A673 (cell line): ENCODE results near the gene ZNF23. TPM values are rescaled to one million over a fixed set of nuclear protein-coding genes. Genes with fewer than 3 reads are reported as not detected.
A peak's percentile ranks its signal among the peaks of the same experiment; 100 is the strongest.

Source experiments
- BruUV-seq: library from RNA; stranded (reverse); fragments of 400-500 nt; replicated peaks from 2 replicates; lab custom pipeline; 2021; lab: Mats Ljungman, UMichigan
- CTCF ChIA-PET: fragments of 300-600 bp; sonication (Branson Sonifier 250); formaldehyde crosslinking; loops from one replicate; lab custom pipeline; 2022; ENCODE audit warnings: antibody characterized with exemption; lab: Charles Lee
- POLR2A ChIA-PET: fragments of 300-600 bp; sonication (Branson Sonifier 250); formaldehyde crosslinking; loops from one replicate; lab custom pipeline; 2022; ENCODE audit warnings: antibody characterized with exemption; ENCODE audit not compliant: low non-redundant PET; lab: Charles Lee
- DNase-seq: peaks from one replicate; pipeline ENCODE4 v3.0.0-alpha.2; 2015; ENCODE audit warnings: low spot score
- H3K27ac ChIP-seq: fragments of 200-600 bp; sonication (generic); 2 replicates; pipeline ENCODE4 v1.5.1; 2016; ENCODE audit warnings: mixed run types, low read depth, mild to moderate bottlenecking, mixed read lengths, antibody characterized with exemption, low read length; ENCODE audit not compliant: poor library complexity, severe bottlenecking
- H3K27me3 ChIP-seq: fragments of 200-600 bp; sonication (generic); replicated peaks from 2 replicates; pipeline ENCODE4 v1.6.1; 2017; ENCODE audit warnings: mixed run types, low read depth, mild to moderate bottlenecking, mixed read lengths, antibody characterized with exemption, low read length; ENCODE audit not compliant: insufficient read depth, poor library complexity
- H3K36me3 ChIP-seq: fragments of 200-600 bp; sonication (generic); 2 replicates; pipeline ENCODE4 v1.6.1; 2016; ENCODE audit warnings: mixed run types, mild to moderate bottlenecking, mixed read lengths, antibody characterized with exemption, low read length; ENCODE audit not compliant: insufficient read depth, poor library complexity, severe bottlenecking
- H3K4me1 ChIP-seq: fragments of 200-600 bp; sonication (generic); 2 replicates; pipeline ENCODE4 v1.6.1; 2017; ENCODE audit warnings: mixed run types, mild to moderate bottlenecking, mixed read lengths, antibody characterized with exemption, low read length; ENCODE audit not compliant: insufficient read depth, poor library complexity, severe bottlenecking
- H3K4me3 ChIP-seq: fragments of 200-600 bp; sonication (generic); 2 replicates; pipeline ENCODE4 v1.5.1; 2016; ENCODE audit warnings: low read depth, mixed run types, mild to moderate bottlenecking, mixed read lengths, low read length; ENCODE audit not compliant: poor library complexity, severe bottlenecking
- H3K9me3 ChIP-seq: fragments of 200-600 bp; sonication (generic); 2 replicates; pipeline ENCODE4 v1.6.1; 2016; ENCODE audit warnings: mixed run types, low read depth, mild to moderate bottlenecking, mixed read lengths, antibody characterized with exemption, low read length; ENCODE audit not compliant: poor library complexity, severe bottlenecking
- EZH2 ChIP-seq: fragments of 200-600 bp; sonication (generic); IDR thresholded peaks from 2 replicates; pipeline ENCODE4 v1.6.1; 2017; ENCODE audit warnings: borderline replicate concordance, low read depth, mild to moderate bottlenecking, mixed read lengths, antibody characterized with exemption, low read length; ENCODE audit not compliant: poor library complexity, severe bottlenecking
- intact Hi-C: fragments of 100-400 bp; cut with micrococcal nuclease; formaldehyde crosslinking; loops from one replicate; pipeline ENCODE4 v1.10.0; 2022; ENCODE audit not compliant: unreplicated experiment
- total RNA-seq: library from RNA; stranded (reverse); gene quantifications from 2 replicates; pipeline ENCODE4 v1.2.3, GENCODE V29; 2021
- TF ChIP-seq, protein P1 (sequence below): fragments of 300-800, 200-600 bp; sonication (generic); conservative IDR thresholded peaks from 2 replicates; pipeline ENCODE4 v1.5.1; 2017; ENCODE audit warnings: low read depth, mild to moderate bottlenecking, antibody characterized with exemption, low read length, moderate library complexity, mixed read lengths

The ZNF23 gene
- total RNA-seq, 1 experiment from 2014 or later: 10.2 TPM

DNA sequence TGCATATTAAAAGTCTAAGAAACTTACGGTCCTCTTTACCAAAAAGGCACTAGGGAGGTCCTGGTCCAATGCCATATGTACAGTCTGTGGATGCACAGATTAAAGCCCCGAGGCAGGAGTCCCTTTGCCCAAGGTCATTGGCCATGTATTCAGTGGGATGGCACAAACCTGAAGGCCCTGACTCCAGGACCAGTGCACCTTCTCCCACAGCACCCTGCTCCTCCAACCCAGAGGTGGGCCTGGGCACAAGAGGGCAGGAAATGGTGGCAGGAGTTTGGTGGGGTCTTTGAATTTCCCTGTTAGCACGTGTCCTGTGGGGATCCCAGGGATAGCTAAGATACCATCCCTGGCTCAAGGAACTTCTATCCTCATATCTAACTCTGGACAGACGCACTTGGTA, 48.7 kb downstream of the ZNF23 start:
- no peak overlapping the region for H3K27ac ChIP-seq
- no peak overlapping the region for H3K4me3 ChIP-seq
- intact Hi-C loops: loop anchor here (2.0 to 5.0 kb wide), 2 partner anchors 123 to 199 kb away; no protein-coding TSS in a partner anchor
- no peak for DNase-seq
- CTCF ChIA-PET: interaction anchor here (0.5 to 1.1 kb wide), 5 partner anchors 86 to 1836 kb away, joined by 3 to 11 read pairs (median 3); no protein-coding TSS in a partner anchor
- H3K4me1 ChIP-seq: no peaks in the 10 kb centered on the region
- BruUV-seq: no TSS peak
- TF ChIP-seq, protein P1, sequence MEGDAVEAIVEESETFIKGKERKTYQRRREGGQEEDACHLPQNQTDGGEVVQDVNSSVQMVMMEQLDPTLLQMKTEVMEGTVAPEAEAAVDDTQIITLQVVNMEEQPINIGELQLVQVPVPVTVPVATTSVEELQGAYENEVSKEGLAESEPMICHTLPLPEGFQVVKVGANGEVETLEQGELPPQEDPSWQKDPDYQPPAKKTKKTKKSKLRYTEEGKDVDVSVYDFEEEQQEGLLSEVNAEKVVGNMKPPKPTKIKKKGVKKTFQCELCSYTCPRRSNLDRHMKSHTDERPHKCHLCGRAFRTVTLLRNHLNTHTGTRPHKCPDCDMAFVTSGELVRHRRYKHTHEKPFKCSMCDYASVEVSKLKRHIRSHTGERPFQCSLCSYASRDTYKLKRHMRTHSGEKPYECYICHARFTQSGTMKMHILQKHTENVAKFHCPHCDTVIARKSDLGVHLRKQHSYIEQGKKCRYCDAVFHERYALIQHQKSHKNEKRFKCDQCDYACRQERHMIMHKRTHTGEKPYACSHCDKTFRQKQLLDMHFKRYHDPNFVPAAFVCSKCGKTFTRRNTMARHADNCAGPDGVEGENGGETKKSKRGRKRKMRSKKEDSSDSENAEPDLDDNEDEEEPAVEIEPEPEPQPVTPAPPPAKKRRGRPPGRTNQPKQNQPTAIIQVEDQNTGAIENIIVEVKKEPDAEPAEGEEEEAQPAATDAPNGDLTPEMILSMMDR: no peak
- TF ChIP-seq EZH2: no peak
- H3K27me3 ChIP-seq: peaks cover 44% of the 10 kb centered on the region
- H3K9me3 ChIP-seq: no peaks in the 10 kb centered on the region
- no peaks in the 10 kb centered on the region for H3K36me3 ChIP-seq
- POLR2A ChIA-PET: no interaction called here

DNA sequence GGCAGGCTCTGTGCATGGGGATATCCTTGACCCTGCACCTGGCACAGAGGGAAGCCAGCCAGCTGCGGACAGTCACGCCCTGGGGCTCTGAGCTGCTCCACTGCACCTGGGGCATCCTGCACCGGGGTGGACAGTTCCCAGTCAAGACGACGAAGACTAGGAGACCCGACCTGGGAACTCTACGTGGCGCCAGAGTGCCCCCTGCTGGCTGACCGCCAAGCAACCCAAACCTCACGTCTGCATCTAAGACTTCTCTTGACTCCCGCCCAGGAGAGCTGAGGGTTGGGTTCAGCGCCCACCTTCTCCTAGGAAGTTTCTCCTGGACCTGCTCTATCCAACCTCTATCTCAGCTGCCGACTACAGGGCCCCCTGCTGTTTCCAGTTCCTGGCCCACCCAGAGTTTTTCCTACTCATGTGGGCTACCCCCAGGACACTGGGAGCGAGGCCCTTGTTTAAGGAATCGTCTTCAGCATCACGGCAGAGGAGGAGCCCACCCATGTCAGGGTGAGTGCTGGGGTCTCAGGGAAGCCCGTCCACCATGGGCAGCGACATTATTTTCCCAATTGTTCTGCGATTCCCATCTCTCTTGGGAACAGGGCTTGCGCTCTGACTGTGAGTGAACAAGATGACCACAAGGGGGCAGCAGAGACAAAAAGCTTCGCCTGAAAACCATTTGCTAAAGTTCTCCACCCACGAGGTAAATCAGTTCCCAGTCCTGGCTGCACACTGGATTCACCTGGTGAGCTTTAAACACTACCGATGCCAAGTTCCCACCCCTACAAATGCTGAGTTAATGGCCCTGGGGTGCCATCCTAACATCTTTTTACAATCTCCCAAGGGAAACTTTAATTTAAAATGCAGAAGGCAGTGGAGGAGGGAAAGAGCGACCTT, 49.5 kb downstream of the ZNF23 start:
- Histone ChIP-seq H3K9me3 (no peaks in the 10 kb centered on the region), H3K27me3 (peaks cover 44% of the 10 kb centered on the region), H3K36me3 (no peaks in the 10 kb centered on the region), H3K27ac (no peak overlapping the region), H3K4me3 (no peak overlapping the region), H3K4me1 (no peaks in the 10 kb centered on the region)
- intact Hi-C loops: loop anchor here (1.0 to 5.0 kb wide), 3 partner anchors 87 to 200 kb away; no protein-coding TSS in a partner anchor
- no TSS peak for BruUV-seq
- POLR2A ChIA-PET: no interaction called here
- CTCF ChIA-PET: interaction anchor here (0.5 to 1.1 kb wide), 4 partner anchors 86 to 117 kb away, joined by 3 to 11 read pairs (median 3); no protein-coding TSS in a partner anchor
- peak; percentile 83 for DNase-seq
- no peak for TF ChIP-seq EZH2
- TF ChIP-seq, protein P1: peak; percentile 84

DNA sequence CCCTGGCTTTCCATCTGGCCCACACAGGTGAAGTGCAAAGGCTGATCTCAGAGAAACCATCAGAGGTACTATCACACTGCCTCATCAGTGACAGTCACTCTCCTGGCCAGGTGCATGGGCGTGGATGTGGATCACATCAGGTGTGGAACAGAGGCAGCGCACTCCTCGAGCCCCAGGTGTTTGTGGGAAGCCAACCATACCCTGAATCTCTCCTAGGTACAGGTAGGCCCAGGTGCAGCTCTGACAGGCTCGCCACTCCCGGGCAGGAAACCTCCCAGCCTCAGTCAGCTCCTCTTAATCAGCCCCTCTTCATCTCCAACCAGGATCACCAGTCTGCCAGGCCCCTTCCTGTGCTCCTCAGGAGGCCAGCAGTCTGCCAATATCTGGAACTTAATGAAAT, 51.9 kb downstream of the ZNF23 start:
- Histone ChIP-seq H3K36me3 (no peaks in the 10 kb centered on the region), H3K9me3 (no peaks in the 10 kb centered on the region), H3K27ac (no peak overlapping the region), H3K27me3 (peaks cover 52% of the 10 kb centered on the region), H3K4me3 (no peak overlapping the region), H3K4me1 (no peaks in the 10 kb centered on the region)
- POLR2A ChIA-PET: no interaction called here
- TF ChIP-seq EZH2: no peak
- TF ChIP-seq, protein P1: no peak
- intact Hi-C loops: loop anchor here (5.0 kb wide), 1 partner anchor 202 kb away; no protein-coding TSS in a partner anchor
- BruUV-seq: no TSS peak
- no peak for DNase-seq
- CTCF ChIA-PET: interaction anchor here (0.8 kb wide), 1 partner anchor 200 kb away, joined by 3 read pairs; no protein-coding TSS in a partner anchor
